IPS-20b (cell line): ENCODE data around the gene BRICD5.
"Not testable (repeated sequence)": the region's sequence is repeated elsewhere in the genome, so short reads cannot be mapped to it uniquely, and the experiment has no call there.

ENCODE experiments used
- H3K27ac ChIP-seq: one replicate; pipeline ENCODE4 v1.5.1; 2013; ENCODE audit warnings: low read length
- H3K27me3 ChIP-seq: 2 replicates; pipeline ENCODE4 v1.6.1; 2013; ENCODE audit warnings: mild to moderate bottlenecking, low read length, inconsistent platforms; ENCODE audit not compliant: insufficient read depth
- H3K36me3 ChIP-seq: 2 replicates; pipeline ENCODE4 v1.6.1; 2013; ENCODE audit warnings: low read depth, mild to moderate bottlenecking, inconsistent platforms, low read length, moderate library complexity; ENCODE audit not compliant: insufficient read depth
- H3K4me1 ChIP-seq: 2 replicates; pipeline ENCODE4 v1.6.1; 2013; ENCODE audit warnings: mild to moderate bottlenecking, control low read depth, inconsistent platforms, low read length, moderate library complexity; ENCODE audit not compliant: insufficient read depth
- H3K4me3 ChIP-seq: 2 replicates; pipeline ENCODE4 v1.5.1; 2013; ENCODE audit warnings: mild to moderate bottlenecking, low read length, inconsistent platforms
- H3K9ac ChIP-seq: 2 replicates; pipeline ENCODE4 v1.6.1; 2013; ENCODE audit warnings: low read depth, mild to moderate bottlenecking, inconsistent platforms, low read length, moderate library complexity
- H3K9me3 ChIP-seq: 2 replicates; pipeline ENCODE4 v1.6.1; 2013; ENCODE audit warnings: mild to moderate bottlenecking, low read depth, low read length, inconsistent platforms; ENCODE audit not compliant: insufficient read depth

The BRICD5 gene

GRCh38 chr16:2204416-2205103 lies 6.1 kb downstream of the BRICD5 start:
- peaks cover 22% of the 10 kb centered on the region for H3K36me3 ChIP-seq
- peak overlapping the region; percentile 94; the same call in 1 of the 2 replicates for H3K9ac ChIP-seq
- peaks cover 3% of the 10 kb centered on the region for H3K4me1 ChIP-seq
- peaks cover 18% of the 10 kb centered on the region for H3K27me3 ChIP-seq
- H3K4me3 ChIP-seq: peak overlapping the region; percentile 88
- peak overlapping the region; percentile 94 for H3K27ac ChIP-seq
- H3K9me3 ChIP-seq: no peaks in the 10 kb centered on the region

- not testable (repeated sequence) for H3K4me1 ChIP-seq, H3K27ac ChIP-seq, H3K9ac ChIP-seq, H3K9me3 ChIP-seq, H3K4me3 ChIP-seq
- Histone ChIP-seq H3K36me3 (peaks cover 16% of the 10 kb centered on the region), H3K27me3 (peaks cover 32% of the 10 kb centered on the region)
These were observed 7.5 kb downstream of the BRICD5 start for GRCh38 chr16:2203119-2203688.

GRCh38 chr16:2200313-2200712 lies 10.3 kb downstream of the BRICD5 start:
- Histone ChIP-seq H3K27ac (no peak overlapping the region), H3K27me3 (peaks cover 53% of the 10 kb centered on the region), H3K4me1 (no peaks in the 10 kb centered on the region; the same call in 1 of the 2 replicates), H3K9me3 (no peaks in the 10 kb centered on the region), H3K4me3 (no peak overlapping the region), H3K36me3 (no peaks in the 10 kb centered on the region), H3K9ac (no peak overlapping the region)

GRCh38 chr16:2199621-2200139 lies 11.0 kb downstream of the BRICD5 start:
- Histone ChIP-seq H3K9ac (no peak overlapping the region), H3K27me3 (peaks cover 59% of the 10 kb centered on the region), H3K36me3 (no peaks in the 10 kb centered on the region), H3K4me1 (no peaks in the 10 kb centered on the region; the same call in 1 of the 2 replicates), H3K9me3 (no peaks in the 10 kb centered on the region), H3K4me3 (no peak overlapping the region), H3K27ac (no peak overlapping the region)

GRCh38 chr16:2199095-2199494 lies 11.6 kb downstream of the BRICD5 start:
- Histone ChIP-seq H3K9me3 (no peaks in the 10 kb centered on the region), H3K4me3 (no peak overlapping the region), H3K9ac (no peak overlapping the region), H3K27ac (no peak overlapping the region), H3K36me3 (no peaks in the 10 kb centered on the region), H3K4me1 (no peaks in the 10 kb centered on the region), H3K27me3 (peaks cover 61% of the 10 kb centered on the region)

- Histone ChIP-seq H3K4me3 (no peak overlapping the region), H3K9ac (no peak overlapping the region), H3K27ac (no peak overlapping the region), H3K27me3 (peaks cover 61% of the 10 kb centered on the region), H3K4me1 (no peaks in the 10 kb centered on the region), H3K36me3 (no peaks in the 10 kb centered on the region), H3K9me3 (no peaks in the 10 kb centered on the region)
These were observed 12.4 kb downstream of the BRICD5 start for GRCh38 chr16:2198283-2198682.

- no peaks in the 10 kb centered on the region for H3K9me3 ChIP-seq
- no peaks in the 10 kb centered on the region for H3K36me3 ChIP-seq
- H3K27ac ChIP-seq: no peak overlapping the region
- no peaks in the 10 kb centered on the region for H3K4me1 ChIP-seq
- H3K27me3 ChIP-seq: peaks cover 61% of the 10 kb centered on the region
- no peak overlapping the region for H3K9ac ChIP-seq
- H3K4me3 ChIP-seq: no peak overlapping the region
These were observed 12.9 kb downstream of the BRICD5 start for GRCh38 chr16:2197765-2198164.

- H3K9me3 ChIP-seq: no peaks in the 10 kb centered on the region
- H3K27me3 ChIP-seq: peaks cover 61% of the 10 kb centered on the region
- H3K36me3 ChIP-seq: no peaks in the 10 kb centered on the region
- no peak overlapping the region for H3K27ac ChIP-seq
- H3K9ac ChIP-seq: no peak overlapping the region
- no peaks in the 10 kb centered on the region for H3K4me1 ChIP-seq
- H3K4me3 ChIP-seq: peak overlapping the region; percentile 51; the same call in 1 of the 2 replicates
These were observed 13.6 kb downstream of the BRICD5 start for GRCh38 chr16:2196981-2197511.

- no peak within 1 kb of the TSS for H3K27ac ChIP-seq
These were observed 14.3 kb downstream of the BRICD5 start, which contains the start of gene CASKIN1 for GRCh38 chr16:2196162-2196980. CASKIN1 (minus strand) TSS chr16:2196605; CDS start chr16:2196432, 173 bp downstream.

GRCh38 chr16:2195322-2196161 lies 15.1 kb downstream of the BRICD5 start:
- Histone ChIP-seq H3K4me3 (peak overlapping the region; percentile 48; the same call in 1 of the 2 replicates), H3K27ac (no peak overlapping the region), H3K9ac (no peak overlapping the region)

More at GRCh38 chr16:2196162-2196980, 14.3 kb downstream of the BRICD5 start, which contains the start of gene CASKIN1:
- H3K4me3 ChIP-seq: peak within 1 kb of the TSS; percentile 51; the same call in 1 of the 2 replicates
- H3K9me3 ChIP-seq: no peaks in the 10 kb centered on the region
- no peaks in the 10 kb centered on the region for H3K4me1 ChIP-seq
- H3K36me3 ChIP-seq: no peaks in the 10 kb centered on the region
- peaks cover 57% of the 10 kb centered on the region for H3K27me3 ChIP-seq
- no peak within 1 kb of the TSS for H3K9ac ChIP-seq

More at GRCh38 chr16:2195322-2196161, 15.1 kb downstream of the BRICD5 start:
- Histone ChIP-seq H3K27me3 (peaks cover 52% of the 10 kb centered on the region), H3K4me1 (no peaks in the 10 kb centered on the region), H3K9me3 (no peaks in the 10 kb centered on the region), H3K36me3 (no peaks in the 10 kb centered on the region)
